ENCODE results near the gene SPOUT1. TPM values are rescaled to one million over a fixed set of nuclear protein-coding genes. Genes with fewer than 3 reads are reported as not detected.

Gene SPOUT1
- total and polyA plus RNA-seq, 2 of the 13 experiments (the other 11 are each of a cell fraction or from before 2014, with no cell fraction given), result 39.0 to 45.8 TPM

DNA sequence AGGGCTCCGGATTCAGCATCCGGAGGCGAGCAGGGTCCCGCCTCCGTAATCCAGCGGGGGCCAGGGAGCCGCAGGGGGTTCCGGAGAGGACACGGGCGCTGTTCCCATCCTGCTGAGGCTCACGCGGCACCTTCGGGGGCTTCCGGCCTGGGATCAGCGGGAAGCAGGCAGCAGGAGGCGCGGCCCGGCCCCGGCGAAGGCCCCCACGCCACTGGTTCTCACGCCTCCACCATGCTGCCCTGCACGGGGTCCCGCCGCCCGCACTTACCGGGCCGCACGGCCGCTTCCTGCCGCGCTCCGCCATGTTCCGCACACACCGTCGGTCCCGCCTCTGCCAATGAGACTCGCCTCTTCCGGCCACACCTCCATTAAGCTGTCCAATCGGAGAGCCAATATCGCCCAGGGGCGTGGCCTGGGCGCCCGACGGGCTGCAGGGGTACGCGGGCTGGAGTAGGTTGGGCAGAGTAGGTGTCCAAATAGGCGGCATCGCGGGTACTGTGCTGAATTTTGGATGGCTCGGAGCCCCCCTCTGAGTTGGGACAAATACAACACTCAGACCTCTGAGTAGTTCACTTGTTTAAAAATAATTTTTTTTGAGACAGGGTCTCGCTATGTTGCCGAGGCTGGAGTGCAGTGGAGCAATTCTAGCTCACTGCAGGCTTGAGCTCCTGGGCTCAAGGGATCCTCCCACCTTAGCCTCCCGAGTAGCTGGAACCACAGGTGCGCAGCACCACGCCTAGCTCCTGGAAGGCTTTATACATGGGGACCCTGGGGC lies at the start of gene SPOUT1 (continued):
- no peak; the same call in 1 of the 2 replicates for TF ChIP-seq BCL6 (CRISPR knock-in tag; IDR thresholded peaks at IDR 0.05)
- no peak; the same call in 1 of the 2 replicates for TF ChIP-seq ZSCAN31 (CRISPR knock-in tag; IDR thresholded peaks at IDR 0.05; ENCODE audit: low read depth)
- peak; percentile 60; the same call in 1 of the 2 replicates for TF ChIP-seq ZNF768 (CRISPR knock-in tag; IDR thresholded peaks at IDR 0.05)
- peak; percentile 83 for TF ChIP-seq ZNF574 (CRISPR knock-in tag; IDR thresholded peaks at IDR 0.05)
- peak; percentile 82 for TF ChIP-seq ASH2L (IDR thresholded peaks at IDR 0.05; ENCODE audit: insufficient read length, low read depth, low read length)
- TF ChIP-seq CREM (IDR thresholded peaks at IDR 0.05), result no peak
- TF ChIP-seq CREM (CRISPR knock-in tag; IDR thresholded peaks at IDR 0.05), result no peak
- no peak for TF ChIP-seq IKZF1 (IDR thresholded peaks at IDR 0.05)
- TF ChIP-seq ZNF556 (CRISPR knock-in tag; IDR thresholded peaks at IDR 0.05; ENCODE audit: borderline replicate concordance), result peak; percentile 33; the same call in 1 of the 2 replicates
- TF ChIP-seq ZNF597 (CRISPR knock-in tag; IDR thresholded peaks at IDR 0.05), result no peak
- TF ChIP-seq ZMYM4 (CRISPR knock-in tag; IDR thresholded peaks at IDR 0.05), result no peak; the same call in 1 of the 2 replicates
- no peak for TF ChIP-seq RARG (CRISPR knock-in tag; IDR thresholded peaks at IDR 0.05; ENCODE audit: low read depth)
- TF ChIP-seq, protein P1, sequence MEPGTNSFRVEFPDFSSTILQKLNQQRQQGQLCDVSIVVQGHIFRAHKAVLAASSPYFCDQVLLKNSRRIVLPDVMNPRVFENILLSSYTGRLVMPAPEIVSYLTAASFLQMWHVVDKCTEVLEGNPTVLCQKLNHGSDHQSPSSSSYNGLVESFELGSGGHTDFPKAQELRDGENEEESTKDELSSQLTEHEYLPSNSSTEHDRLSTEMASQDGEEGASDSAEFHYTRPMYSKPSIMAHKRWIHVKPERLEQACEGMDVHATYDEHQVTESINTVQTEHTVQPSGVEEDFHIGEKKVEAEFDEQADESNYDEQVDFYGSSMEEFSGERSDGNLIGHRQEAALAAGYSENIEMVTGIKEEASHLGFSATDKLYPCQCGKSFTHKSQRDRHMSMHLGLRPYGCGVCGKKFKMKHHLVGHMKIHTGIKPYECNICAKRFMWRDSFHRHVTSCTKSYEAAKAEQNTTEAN (CRISPR knock-in tag; conservative IDR thresholded peaks at IDR 0.05), result peak; percentile 52; the same call in 1 of the 2 replicates
- no peak for TF ChIP-seq RFX1 (IDR thresholded peaks at IDR 0.05)
- TF ChIP-seq ZNF432 (CRISPR knock-in tag; IDR thresholded peaks at IDR 0.05; ENCODE audit: borderline replicate concordance), result no peak
- TF ChIP-seq ZNF577 (CRISPR knock-in tag; IDR thresholded peaks at IDR 0.05; ENCODE audit: borderline replicate concordance, low read depth), result no peak
- peak; percentile 73 for TF ChIP-seq ZNF883 (CRISPR knock-in tag; IDR thresholded peaks at IDR 0.05; ENCODE audit: not compliant biosample characterization)
- TF ChIP-seq ARNTL (CRISPR knock-in tag; IDR thresholded peaks at IDR 0.05), result peak; percentile 90
- peak; percentile 76 for TF ChIP-seq ETV5 (CRISPR knock-in tag; IDR thresholded peaks at IDR 0.05; ENCODE audit: borderline replicate concordance)
- no peak for TF ChIP-seq ZNF235 (CRISPR knock-in tag; IDR thresholded peaks at IDR 0.05; ENCODE audit: borderline replicate concordance)
- 0 out of 2 replicates have a peak, but pooled peaks have one; percentile 19 for TF ChIP-seq ATF1 (CRISPR knock-in tag; IDR thresholded peaks at IDR 0.05)
- TF ChIP-seq ZNF264 (CRISPR knock-in tag; IDR thresholded peaks at IDR 0.05), result 0 out of 2 replicates have a peak, but pooled peaks have one; percentile 65
- TF ChIP-seq, protein P2, sequence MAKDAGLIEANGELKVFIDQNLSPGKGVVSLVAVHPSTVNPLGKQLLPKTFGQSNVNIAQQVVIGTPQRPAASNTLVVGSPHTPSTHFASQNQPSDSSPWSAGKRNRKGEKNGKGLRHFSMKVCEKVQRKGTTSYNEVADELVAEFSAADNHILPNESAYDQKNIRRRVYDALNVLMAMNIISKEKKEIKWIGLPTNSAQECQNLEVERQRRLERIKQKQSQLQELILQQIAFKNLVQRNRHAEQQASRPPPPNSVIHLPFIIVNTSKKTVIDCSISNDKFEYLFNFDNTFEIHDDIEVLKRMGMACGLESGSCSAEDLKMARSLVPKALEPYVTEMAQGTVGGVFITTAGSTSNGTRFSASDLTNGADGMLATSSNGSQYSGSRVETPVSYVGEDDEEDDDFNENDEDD (CRISPR knock-in tag; IDR thresholded peaks at IDR 0.05; ENCODE audit: borderline replicate concordance), result peak; percentile 79; the same call in 1 of the 2 replicates
- no peak for TF ChIP-seq RORA (CRISPR knock-in tag; IDR thresholded peaks at IDR 0.05)
- peak; percentile 78; the same call in 1 of the 2 replicates for TF ChIP-seq ERF (CRISPR knock-in tag; IDR thresholded peaks at IDR 0.05)
